Erythroblast (primary cell): ENCODE results near the gene TNPO2.

Source experiments
- GATA1 ChIP-seq: IDR thresholded peaks from 2 replicates; pipeline ENCODE4 v1.6.1; 2011; ENCODE audit warnings: low read depth, mild to moderate bottlenecking, control low read depth, low read length, moderate library complexity
- POLR2A ChIP-seq: IDR thresholded peaks from 2 replicates; pipeline ENCODE4 v1.6.1; 2011; ENCODE audit warnings: mild to moderate bottlenecking, low read length

GRCh38 chr19:12676928-12677327, 46.8 kb downstream of the TNPO2 start:
- TF ChIP-seq POLR2A: no peak
- no peak for TF ChIP-seq GATA1
